ENCODE data around the gene MRPS27. TPM values are rescaled to one million over a fixed set of nuclear protein-coding genes. Genes with fewer than 3 reads are reported as not detected.

The MRPS27 gene
- total and polyA plus RNA-seq, 2 of the 13 experiments (the other 11 are each of a cell fraction or from before 2014, with no cell fraction given) = 71.8 to 115 TPM

DNA sequence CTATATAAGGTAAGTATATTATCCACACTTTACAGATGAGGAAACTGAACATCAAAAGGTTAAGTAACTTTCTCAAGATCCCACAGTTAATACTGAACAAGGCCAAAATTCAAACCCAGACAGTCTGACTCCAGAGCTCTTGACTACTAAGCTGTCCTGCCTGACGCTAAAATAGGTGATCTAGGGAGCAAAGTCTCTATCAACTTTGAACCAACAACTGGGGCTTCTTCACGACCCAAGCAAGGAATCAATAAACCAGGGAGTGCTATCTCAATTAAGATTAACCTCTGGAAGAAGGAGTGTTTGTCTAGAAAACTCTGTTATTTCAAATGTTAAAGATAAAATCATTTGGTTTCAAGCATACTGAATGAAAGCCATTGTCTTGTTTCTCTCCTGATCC lies 64.4 kb downstream of the MRPS27 start (continued):
- no peak for TF ChIP-seq EHMT2 (IDR thresholded peaks at IDR 0.05; ENCODE audit: borderline replicate concordance, low read depth, low read length)
- TF ChIP-seq PAX8 (CRISPR knock-in tag; IDR thresholded peaks at IDR 0.05; ENCODE audit: borderline replicate concordance) = no peak
- no peak for TF ChIP-seq NCOA2 (CRISPR knock-in tag; IDR thresholded peaks at IDR 0.05)
- TF ChIP-seq, protein P1, sequence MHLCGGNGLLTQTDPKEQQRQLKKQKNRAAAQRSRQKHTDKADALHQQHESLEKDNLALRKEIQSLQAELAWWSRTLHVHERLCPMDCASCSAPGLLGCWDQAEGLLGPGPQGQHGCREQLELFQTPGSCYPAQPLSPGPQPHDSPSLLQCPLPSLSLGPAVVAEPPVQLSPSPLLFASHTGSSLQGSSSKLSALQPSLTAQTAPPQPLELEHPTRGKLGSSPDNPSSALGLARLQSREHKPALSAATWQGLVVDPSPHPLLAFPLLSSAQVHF (CRISPR knock-in tag; IDR thresholded peaks at IDR 0.05) = no peak
- no peak for TF ChIP-seq ZNF225 (CRISPR knock-in tag; IDR thresholded peaks at IDR 0.05)
- no peak for TF ChIP-seq NONO (IDR thresholded peaks at IDR 0.05)
- no peak for TF ChIP-seq NONO (CRISPR knock-in tag; conservative IDR thresholded peaks at IDR 0.05)

DNA sequence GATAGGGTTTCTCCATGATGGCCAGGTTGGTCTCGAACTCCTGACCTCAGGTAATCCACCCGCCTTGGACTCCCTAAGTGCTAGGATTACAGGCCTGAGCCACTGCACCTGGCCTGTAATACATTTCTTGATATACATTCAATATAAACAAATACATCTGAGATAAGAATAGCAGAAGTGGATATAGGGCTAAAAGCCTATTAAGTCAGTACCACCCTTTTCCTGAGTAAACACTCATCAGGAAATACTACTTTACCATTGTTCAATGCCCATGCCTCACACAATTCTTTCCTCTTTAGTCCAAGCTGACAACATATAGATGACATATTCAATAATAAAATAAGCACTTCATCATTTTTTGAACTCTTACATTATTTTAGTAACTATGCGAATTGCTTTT lies 64.8 kb downstream of the MRPS27 start:
- ATAC-seq (no peak), DNase-seq (ENCODE audit: low spot score) (no peak), FAIRE-seq (no peak)
- H3K9me3 ChIP-seq (ENCODE audit: low read length) = no peaks in the 10 kb centered on the region
- no peak overlapping the region for H3K9ac ChIP-seq (ENCODE audit: insufficient read depth, low read depth, low read length)
- POLR2A ChIA-PET = no interaction called here
- H4K20me1 ChIP-seq (ENCODE audit: insufficient read depth, low read length) = no peaks in the 10 kb centered on the region
- BruUV-seq (replicated peaks) = no TSS peak
- H3K4me3 ChIP-seq (replicated peaks in 1 of 3; ENCODE audit: insufficient read depth in 1 of 3, low read depth in 2 of 3, low read length in 3 of 3) = no peak overlapping the region
- H3K4me1 ChIP-seq (ENCODE audit: insufficient read depth, low read length) = peaks cover 38% of the 10 kb centered on the region
- WGBS (ENCODE audit: low lambda C conversion rate) = 100% methylated on average over 3 of the region's 3 CpGs
- in situ Hi-C loops (cut with HindIII; ENCODE audit: extremely low pct_ligation_motif_present, low pct_unique_long_range_greater_than_20kb) (no loop called here), intact Hi-C loops (cut with micrococcal nuclease; ENCODE audit: unreplicated experiment) (no loop called here)
- H3K4me2 ChIP-seq (ENCODE audit: low read depth, low read length) = no peak overlapping the region
- no peak overlapping the region for H3K27ac ChIP-seq (ENCODE audit: extremely low read length, insufficient read depth, low read length)
- H2AFZ ChIP-seq (ENCODE audit: low read length) = no peak overlapping the region
- H3K27me3 ChIP-seq (ENCODE audit: control insufficient read depth in 1 of 2, insufficient read depth in 2 of 2, low read length in 2 of 2) = no peaks in the 10 kb centered on the region
- H3K79me2 ChIP-seq (ENCODE audit: insufficient read depth, low read length) = peaks cover under 1% of the 10 kb centered on the region
- TF ChIP-seq HOXA3 (CRISPR knock-in tag; IDR thresholded peaks at IDR 0.05) = no peak
- TF ChIP-seq, protein P2, sequence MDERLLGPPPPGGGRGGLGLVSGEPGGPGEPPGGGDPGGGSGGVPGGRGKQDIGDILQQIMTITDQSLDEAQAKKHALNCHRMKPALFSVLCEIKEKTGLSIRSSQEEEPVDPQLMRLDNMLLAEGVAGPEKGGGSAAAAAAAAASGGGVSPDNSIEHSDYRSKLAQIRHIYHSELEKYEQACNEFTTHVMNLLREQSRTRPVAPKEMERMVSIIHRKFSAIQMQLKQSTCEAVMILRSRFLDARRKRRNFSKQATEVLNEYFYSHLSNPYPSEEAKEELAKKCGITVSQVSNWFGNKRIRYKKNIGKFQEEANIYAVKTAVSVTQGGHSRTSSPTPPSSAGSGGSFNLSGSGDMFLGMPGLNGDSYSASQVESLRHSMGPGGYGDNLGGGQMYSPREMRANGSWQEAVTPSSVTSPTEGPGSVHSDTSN (CRISPR knock-in tag; IDR thresholded peaks at IDR 0.05) = no peak
- TF ChIP-seq, protein P3, sequence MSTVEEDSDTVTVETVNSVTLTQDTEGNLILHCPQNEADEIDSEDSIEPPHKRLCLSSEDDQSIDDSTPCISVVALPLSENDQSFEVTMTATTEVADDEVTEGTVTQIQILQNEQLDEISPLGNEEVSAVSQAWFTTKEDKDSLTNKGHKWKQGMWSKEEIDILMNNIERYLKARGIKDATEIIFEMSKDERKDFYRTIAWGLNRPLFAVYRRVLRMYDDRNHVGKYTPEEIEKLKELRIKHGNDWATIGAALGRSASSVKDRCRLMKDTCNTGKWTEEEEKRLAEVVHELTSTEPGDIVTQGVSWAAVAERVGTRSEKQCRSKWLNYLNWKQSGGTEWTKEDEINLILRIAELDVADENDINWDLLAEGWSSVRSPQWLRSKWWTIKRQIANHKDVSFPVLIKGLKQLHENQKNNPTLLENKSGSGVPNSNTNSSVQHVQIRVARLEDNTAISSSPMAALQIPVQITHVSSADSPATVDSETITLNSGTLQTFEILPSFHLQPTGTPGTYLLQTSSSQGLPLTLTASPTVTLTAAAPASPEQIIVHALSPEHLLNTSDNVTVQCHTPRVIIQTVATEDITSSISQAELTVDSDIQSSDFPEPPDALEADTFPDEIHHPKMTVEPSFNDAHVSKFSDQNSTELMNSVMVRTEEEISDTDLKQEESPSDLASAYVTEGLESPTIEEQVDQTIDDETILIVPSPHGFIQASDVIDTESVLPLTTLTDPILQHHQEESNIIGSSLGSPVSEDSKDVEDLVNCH (CRISPR knock-in tag; IDR thresholded peaks at IDR 0.05) = no peak
- TF ChIP-seq, protein P4, sequence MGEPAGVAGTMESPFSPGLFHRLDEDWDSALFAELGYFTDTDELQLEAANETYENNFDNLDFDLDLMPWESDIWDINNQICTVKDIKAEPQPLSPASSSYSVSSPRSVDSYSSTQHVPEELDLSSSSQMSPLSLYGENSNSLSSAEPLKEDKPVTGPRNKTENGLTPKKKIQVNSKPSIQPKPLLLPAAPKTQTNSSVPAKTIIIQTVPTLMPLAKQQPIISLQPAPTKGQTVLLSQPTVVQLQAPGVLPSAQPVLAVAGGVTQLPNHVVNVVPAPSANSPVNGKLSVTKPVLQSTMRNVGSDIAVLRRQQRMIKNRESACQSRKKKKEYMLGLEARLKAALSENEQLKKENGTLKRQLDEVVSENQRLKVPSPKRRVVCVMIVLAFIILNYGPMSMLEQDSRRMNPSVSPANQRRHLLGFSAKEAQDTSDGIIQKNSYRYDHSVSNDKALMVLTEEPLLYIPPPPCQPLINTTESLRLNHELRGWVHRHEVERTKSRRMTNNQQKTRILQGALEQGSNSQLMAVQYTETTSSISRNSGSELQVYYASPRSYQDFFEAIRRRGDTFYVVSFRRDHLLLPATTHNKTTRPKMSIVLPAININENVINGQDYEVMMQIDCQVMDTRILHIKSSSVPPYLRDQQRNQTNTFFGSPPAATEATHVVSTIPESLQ (CRISPR knock-in tag; conservative IDR thresholded peaks at IDR 0.05) = no peak
- TF ChIP-seq ZNF510 (CRISPR knock-in tag; IDR thresholded peaks at IDR 0.05; ENCODE audit: low read depth) = no peak
- TF ChIP-seq ZNF557 (CRISPR knock-in tag; IDR thresholded peaks at IDR 0.05) = no peak
- CTCF ChIA-PET (ENCODE audit: low intra/inter-chr PET ratio, low total read pairs) = no interaction called here
- H3K36me3 ChIP-seq (replicated peaks in 1 of 2; ENCODE audit: control insufficient read depth in 1 of 2, insufficient read depth in 2 of 2, low read length in 2 of 2) = peaks cover 4 to 8% of the 10 kb centered on the region in 2 experiments; a peak in 3 of 5 replicates

All from HepG2 (cell line).